ENCODE measurements around the gene SPRY4.
"Not testable (repeated sequence)": the region's sequence is repeated elsewhere in the genome, so short reads cannot be mapped to it uniquely, and the experiment has no call there.

Gene SPRY4

GRCh38 chr5:142324871-142325724 is at the start of gene SPRY4:
Gene SPRY4, minus strand, starts transcription at chr5:142325021. Its CDS starts 9,913 bp downstream, at chr5:142315108.
- DNase-seq = peak; percentile 80 to 86

GRCh38 chr5:142368529-142368928 is 43.7 kb upstream of the SPRY4 start:
- DNase-seq = no peak

- no peak for DNase-seq
Measured at GRCh38 chr5:142366007-142366406, 41.2 kb upstream of the SPRY4 start.

GRCh38 chr5:142364251-142365145 is 39.7 kb upstream of the SPRY4 start:
- no peak for DNase-seq

GRCh38 chr5:142363619-142363963 is 38.8 kb upstream of the SPRY4 start:
- DNase-seq = no peak

- DNase-seq = not testable (repeated sequence)
Measured at GRCh38 chr5:142362193-142362592, 37.4 kb upstream of the SPRY4 start.

GRCh38 chr5:142360607-142361120 is 35.8 kb upstream of the SPRY4 start:
- DNase-seq = no peak

GRCh38 chr5:142360051-142360498 is 35.3 kb upstream of the SPRY4 start:
- no peak for DNase-seq

GRCh38 chr5:142358648-142359047 is 33.8 kb upstream of the SPRY4 start:
- DNase-seq = no peak

GRCh38 chr5:142358121-142358520 is 33.3 kb upstream of the SPRY4 start:
- no peak for DNase-seq

- no peak for DNase-seq
Measured at GRCh38 chr5:142357469-142358090, 32.8 kb upstream of the SPRY4 start.

GRCh38 chr5:142356716-142357468 is 32.1 kb upstream of the SPRY4 start:
- DNase-seq = peak; percentile 30 to 58

GRCh38 chr5:142356349-142356715 is 31.5 kb upstream of the SPRY4 start:
- no peak for DNase-seq

- DNase-seq = no peak
Measured at GRCh38 chr5:142353071-142353472, 28.3 kb upstream of the SPRY4 start.

GRCh38 chr5:142350021-142350420 is 25.2 kb upstream of the SPRY4 start:
- DNase-seq = no peak

GRCh38 chr5:142346706-142347105 is 21.9 kb upstream of the SPRY4 start:
- no peak for DNase-seq

GRCh38 chr5:142344915-142345314 is 20.1 kb upstream of the SPRY4 start:
- not testable (repeated sequence) for DNase-seq

- DNase-seq = no peak
Measured at GRCh38 chr5:142343531-142343930, 18.7 kb upstream of the SPRY4 start.

GRCh38 chr5:142342128-142342981 is 17.5 kb upstream of the SPRY4 start:
- no peak for DNase-seq

GRCh38 chr5:142339781-142340180 is 15.0 kb upstream of the SPRY4 start:
- no peak for DNase-seq

GRCh38 chr5:142334538-142334937 is 9.7 kb upstream of the SPRY4 start:
- no peak for DNase-seq

All from hippocampal formation (tissue), 2 donors.